ENCODE results near the gene FAM120A. TPM values are rescaled to one million over a fixed set of nuclear protein-coding genes. Genes with fewer than 3 reads are reported as not detected.

The FAM120A gene
- total RNA-seq, 1 donor from 2014 or later, result 59.3 TPM

GRCh38 chr9:93589688-93590087 is 138.2 kb downstream of the FAM120A start:
- H3K36me3 Mint-ChIP-seq (ENCODE audit: insufficient read depth), result no peaks in the 10 kb centered on the region
- H3K4me3 Mint-ChIP-seq (ENCODE audit: low read depth), result no peak overlapping the region
- no peaks in the 10 kb centered on the region for H3K27me3 Mint-ChIP-seq
- no peak overlapping the region for H3K27ac Mint-ChIP-seq
- H3K4me1 Mint-ChIP-seq (ENCODE audit: low read depth), result peaks cover 27% of the 10 kb centered on the region
- TF ChIP-seq CTCF (IDR thresholded peaks at IDR 0.05; ENCODE audit: unreplicated experiment), result no peak
- no peak for DNase-seq (ENCODE audit: low spot score, unreplicated experiment)
- H3K9me3 Mint-ChIP-seq (ENCODE audit: low read depth), result no peaks in the 10 kb centered on the region

- H3K27ac Mint-ChIP-seq, result no peak overlapping the region
- no peak overlapping the region for H3K4me3 Mint-ChIP-seq (ENCODE audit: low read depth)
- no peaks in the 10 kb centered on the region for H3K9me3 Mint-ChIP-seq (ENCODE audit: low read depth)
- H3K36me3 Mint-ChIP-seq (ENCODE audit: insufficient read depth), result no peaks in the 10 kb centered on the region
- H3K4me1 Mint-ChIP-seq (ENCODE audit: low read depth), result peaks cover 27% of the 10 kb centered on the region
- no peak for DNase-seq (ENCODE audit: low spot score, unreplicated experiment)
- H3K27me3 Mint-ChIP-seq, result no peaks in the 10 kb centered on the region
- no peak for TF ChIP-seq CTCF (IDR thresholded peaks at IDR 0.05; ENCODE audit: unreplicated experiment)
These were observed 139.2 kb downstream of the FAM120A start for GRCh38 chr9:93590609-93591234.

- Mint-ChIP-seq H3K4me1 (ENCODE audit: low read depth) (peaks cover 27% of the 10 kb centered on the region), H3K27ac (no peak overlapping the region), H3K4me3 (ENCODE audit: low read depth) (no peak overlapping the region), H3K27me3 (no peaks in the 10 kb centered on the region), H3K36me3 (ENCODE audit: insufficient read depth) (no peaks in the 10 kb centered on the region), H3K9me3 (ENCODE audit: low read depth) (no peaks in the 10 kb centered on the region)
- DNase-seq (ENCODE audit: low spot score, unreplicated experiment), result no peak
- TF ChIP-seq CTCF (IDR thresholded peaks at IDR 0.05; ENCODE audit: unreplicated experiment), result no peak
These were observed 140.0 kb downstream of the FAM120A start for GRCh38 chr9:93591301-93592007.

GRCh38 chr9:93592008-93592642 is 140.6 kb downstream of the FAM120A start:
- H3K27me3 Mint-ChIP-seq, result no peaks in the 10 kb centered on the region
- TF ChIP-seq CTCF (IDR thresholded peaks at IDR 0.05; ENCODE audit: unreplicated experiment), result no peak
- peaks cover 24% of the 10 kb centered on the region for H3K4me1 Mint-ChIP-seq (ENCODE audit: low read depth)
- no peaks in the 10 kb centered on the region for H3K9me3 Mint-ChIP-seq (ENCODE audit: low read depth)
- H3K4me3 Mint-ChIP-seq (ENCODE audit: low read depth), result no peak overlapping the region
- H3K27ac Mint-ChIP-seq, result no peak overlapping the region
- no peak for DNase-seq (ENCODE audit: low spot score, unreplicated experiment)
- no peaks in the 10 kb centered on the region for H3K36me3 Mint-ChIP-seq (ENCODE audit: insufficient read depth)

GRCh38 chr9:93592643-93593021 is 141.1 kb downstream of the FAM120A start:
- Mint-ChIP-seq H3K36me3 (ENCODE audit: insufficient read depth) (no peaks in the 10 kb centered on the region), H3K9me3 (ENCODE audit: low read depth) (no peaks in the 10 kb centered on the region), H3K27me3 (no peaks in the 10 kb centered on the region), H3K27ac (no peak overlapping the region), H3K4me1 (ENCODE audit: low read depth) (peaks cover 24% of the 10 kb centered on the region), H3K4me3 (ENCODE audit: low read depth) (no peak overlapping the region)
- no peak for DNase-seq (ENCODE audit: low spot score, unreplicated experiment)
- TF ChIP-seq CTCF (IDR thresholded peaks at IDR 0.05; ENCODE audit: unreplicated experiment), result peak; percentile 43

Measured in progenitor cell of endocrine pancreas (in vitro differentiated cells).